Loucy (cell line): ENCODE results near the gene RBM18.
A peak's percentile ranks its signal among the peaks of the same experiment; 100 is the strongest.

Experiments used
- H2AFZ ChIP-seq: fragments of 200-600 bp; sonication (generic); 2 replicates; pipeline ENCODE4 v1.6.0; 2016; ENCODE audit warnings: antibody characterized with exemption, mild to moderate bottlenecking, low read length, moderate library complexity
- H3F3A ChIP-seq: fragments of 200-600 bp; 2 replicates; pipeline ENCODE4 v1.6.0; 2016; ENCODE audit warnings: antibody characterized with exemption, low read depth, mild to moderate bottlenecking
- H3K27me3 ChIP-seq: fragments of 200-600 bp; sonication (generic); 2 replicates; pipeline ENCODE4 v1.6.1; 2014; ENCODE audit warnings: low read length, mild to moderate bottlenecking; ENCODE audit not compliant: insufficient read depth, poor library complexity, severe bottlenecking
- H3K36me3 ChIP-seq: fragments of 200-600 bp; sonication (generic); 2 replicates; pipeline ENCODE4 v1.6.1; 2016; ENCODE audit warnings: low read length; ENCODE audit not compliant: insufficient read depth
- H3K4me1 ChIP-seq: fragments of 200-600 bp; sonication (generic); 2 replicates; pipeline ENCODE4 v1.5.1; 2014; ENCODE audit warnings: low read length, mild to moderate bottlenecking; ENCODE audit not compliant: insufficient read depth, poor library complexity, severe bottlenecking
- H3K4me2 ChIP-seq: fragments of 200-600 bp; sonication (generic); 2 replicates; pipeline ENCODE4 v1.6.0; 2014; ENCODE audit warnings: antibody characterized with exemption, low read length, low read depth, mild to moderate bottlenecking; ENCODE audit not compliant: poor library complexity, severe bottlenecking
- H3K4me3 ChIP-seq: fragments of 200-600 bp; sonication (generic); 2 replicates; pipeline ENCODE4 v1.5.1; 2014; ENCODE audit warnings: low read length, mild to moderate bottlenecking, mixed read lengths; ENCODE audit not compliant: poor library complexity, severe bottlenecking
- H3K79me2 ChIP-seq: fragments of 200-600 bp; sonication (generic); 2 replicates; pipeline ENCODE4 v1.6.1; 2014; ENCODE audit warnings: low read length; ENCODE audit not compliant: insufficient read depth
- H3K9ac ChIP-seq: fragments of 200-600 bp; sonication (generic); 2 replicates; pipeline ENCODE4 v1.6.0; 2014; ENCODE audit warnings: mild to moderate bottlenecking, low read depth, low read length, moderate library complexity; ENCODE audit not compliant: poor library complexity, severe bottlenecking
- H3K9me2 ChIP-seq: fragments of 200-600 bp; sonication (generic); replicated peaks from 2 replicates; pipeline ENCODE4 v1.6.1; 2016; ENCODE audit warnings: low read depth, low read length, mixed read lengths
- H3K9me3 ChIP-seq: fragments of 200-600 bp; sonication (generic); 2 replicates; pipeline ENCODE4 v1.6.1; 2014; ENCODE audit warnings: mild to moderate bottlenecking, antibody characterized with exemption, low read length, low read depth; ENCODE audit not compliant: insufficient read depth
- H4K20me1 ChIP-seq: fragments of 200-600 bp; sonication (generic); 2 replicates; pipeline ENCODE4 v1.6.0; 2014; ENCODE audit warnings: antibody characterized with exemption, low read length, mild to moderate bottlenecking; ENCODE audit not compliant: insufficient read depth, poor library complexity, severe bottlenecking
- CTCF ChIP-seq: fragments of 200-600 bp; sonication (generic); conservative IDR thresholded peaks from 2 replicates; pipeline ENCODE4 v1.5.1; 2014; ENCODE audit warnings: mild to moderate bottlenecking, antibody characterized with exemption, low read length
- EZH2phosphoT487 ChIP-seq: fragments of 200-600 bp; IDR thresholded peaks from 2 replicates; pipeline ENCODE4 v1.6.1; 2018; ENCODE audit warnings: antibody characterized with exemption, mild to moderate bottlenecking, moderate library complexity, borderline replicate concordance

RBM18 gene

GRCh38 chr9:122228568-122229484, 35.8 kb downstream of the RBM18 start, which contains the start of gene LHX6:
Gene LHX6 (minus strand): TSS chr9:122228957. CDS start chr9:122228740, 217 bp downstream.
- Histone ChIP-seq H3K9me2 (no peaks in the 10 kb centered on the region), H3K9me3 (no peaks in the 10 kb centered on the region), H3K9ac (no peak within 1 kb of the TSS), H3K27me3 (no peaks in the 10 kb centered on the region), H3K4me1 (no peaks in the 10 kb centered on the region), H3K4me3 (no peak within 1 kb of the TSS), H3K4me2 (no peak within 1 kb of the TSS), H2AFZ (0 out of 2 replicates have a peak within 1 kb of the TSS, but pooled peaks have one; percentile 26), H3K36me3 (no peaks in the 10 kb centered on the region), H3K79me2 (no peaks in the 10 kb centered on the region), H4K20me1 (no peaks in the 10 kb centered on the region), H3F3A (no peaks in the 10 kb centered on the region)
- TF ChIP-seq CTCF (no peak), EZH2phosphoT487 (no peak)

- TF ChIP-seq CTCF, result no peak
- no peak for TF ChIP-seq EZH2phosphoT487
- H3K27me3 ChIP-seq, result no peaks in the 10 kb centered on the region
- no peak overlapping the region for H2AFZ ChIP-seq
These were observed 36.5 kb downstream of the RBM18 start for GRCh38 chr9:122228191-122228567.

GRCh38 chr9:122227575-122227900, 37.1 kb downstream of the RBM18 start:
- H3K9ac ChIP-seq, result no peak overlapping the region
- TF ChIP-seq CTCF (no peak), EZH2phosphoT487 (no peak)
- H3K4me3 ChIP-seq, result no peak overlapping the region
- H3K4me2 ChIP-seq, result no peak overlapping the region
- H3K79me2 ChIP-seq, result no peaks in the 10 kb centered on the region
- H3K36me3 ChIP-seq, result no peaks in the 10 kb centered on the region
- no peaks in the 10 kb centered on the region for H3K9me2 ChIP-seq
- H3F3A ChIP-seq, result no peaks in the 10 kb centered on the region
- H3K9me3 ChIP-seq, result no peaks in the 10 kb centered on the region
- no peaks in the 10 kb centered on the region for H3K27me3 ChIP-seq
- no peaks in the 10 kb centered on the region for H4K20me1 ChIP-seq
- H2AFZ ChIP-seq, result no peak overlapping the region
- H3K4me1 ChIP-seq, result no peaks in the 10 kb centered on the region

More at GRCh38 chr9:122228191-122228567, 36.5 kb downstream of the RBM18 start:
- H3K79me2 ChIP-seq, result no peaks in the 10 kb centered on the region
- no peaks in the 10 kb centered on the region for H3F3A ChIP-seq
- H3K4me1 ChIP-seq, result no peaks in the 10 kb centered on the region
- H3K4me3 ChIP-seq, result no peak overlapping the region
- H3K9me3 ChIP-seq, result no peaks in the 10 kb centered on the region
- no peak overlapping the region for H3K9ac ChIP-seq
- H4K20me1 ChIP-seq, result no peaks in the 10 kb centered on the region
- no peaks in the 10 kb centered on the region for H3K9me2 ChIP-seq
- H3K4me2 ChIP-seq, result no peak overlapping the region
- H3K36me3 ChIP-seq, result no peaks in the 10 kb centered on the region
